Immature natural killer cell (primary cell): ENCODE data around the gene PGAM2. TPM values are rescaled to one million over a fixed set of nuclear protein-coding genes. Genes with fewer than 3 reads are reported as not detected.

Experiments used
- DNase-seq, 3 donors: peaks; one replicate each; pipeline ENCODE4 v3.0.0; 2022; ENCODE audit warnings: mixed read lengths in 1 of 3
- H3K27ac Mint-ChIP-seq, 6 donors: one replicate each; pipeline ENCODE4 v1.8.0; 2020; ENCODE audit warnings: mixed read lengths in 6 of 6, mild to moderate bottlenecking in 5 of 6, inconsistent platforms in 4 of 6, moderate library complexity in 3 of 6
- H3K27me3 Mint-ChIP-seq, 3 donors: one replicate each; pipeline ENCODE4 v1.8.0; 2020 to 2021; ENCODE audit warnings: low read depth in 3 of 3, mild to moderate bottlenecking in 3 of 3, mixed read lengths in 3 of 3, moderate library complexity in 3 of 3, inconsistent platforms in 1 of 3
- H3K36me3 Mint-ChIP-seq, 3 donors: one replicate each; pipeline ENCODE4 v1.8.0; 2020; ENCODE audit warnings: mixed read lengths in 3 of 3, inconsistent platforms in 2 of 3, mild to moderate bottlenecking in 2 of 3
- H3K4me1 Mint-ChIP-seq, 2 donors: one replicate each; pipeline ENCODE4 v1.8.0; 2020; ENCODE audit warnings: inconsistent platforms in 2 of 2, mild to moderate bottlenecking in 2 of 2, mixed read lengths in 2 of 2, moderate library complexity in 1 of 2
- H3K4me3 Mint-ChIP-seq, 5 donors: one replicate each; pipeline ENCODE4 v1.8.0; 2020; ENCODE audit warnings: mild to moderate bottlenecking in 5 of 5, mixed read lengths in 5 of 5, inconsistent platforms in 3 of 5, moderate library complexity in 3 of 5
- H3K9me3 Mint-ChIP-seq, 6 donors: one replicate each; pipeline ENCODE4 v1.8.0; 2020; ENCODE audit warnings: mild to moderate bottlenecking in 6 of 6, mixed read lengths in 6 of 6, inconsistent platforms in 4 of 6, moderate library complexity in 3 of 6
- polyA plus RNA-seq, 3 donors: library from polyadenylated mRNA; unstranded; fragments of 300-500 nt; fragmentation: Illumina TruSeq; gene quantifications; one replicate each; pipeline ENCODE4 v1.2.3, GENCODE V29; 2021

Gene PGAM2
- polyA plus RNA-seq, 3 donors from 2014 or later = not detected

- peaks cover 0 to 7% (median 3%) of the 10 kb centered on the region in 3 donors for H3K27me3 Mint-ChIP-seq
- no peaks in the 10 kb centered on the region for H3K9me3 Mint-ChIP-seq
- peak overlapping the region in 1 of 6 donors; percentile 24 for H3K27ac Mint-ChIP-seq
Observed at GRCh38 chr7:44099669-44100068, 34.3 kb upstream of the PGAM2 start.

GRCh38 chr7:44098092-44099068, 33.0 kb upstream of the PGAM2 start:
- DNase-seq = no peak
- Mint-ChIP-seq H3K27ac (no peak overlapping the region), H3K4me1 (peaks cover 0 to 2% of the 10 kb centered on the region in 2 donors), H3K36me3 (no peaks in the 10 kb centered on the region), H3K9me3 (no peaks in the 10 kb centered on the region), H3K4me3 (no peak overlapping the region), H3K27me3 (peaks cover 0 to 7% (median 3%) of the 10 kb centered on the region in 3 donors)

More at GRCh38 chr7:44099669-44100068, 34.3 kb upstream of the PGAM2 start:
- no peaks in the 10 kb centered on the region for H3K36me3 Mint-ChIP-seq
- no peak for DNase-seq
- no peak overlapping the region for H3K4me3 Mint-ChIP-seq
- H3K4me1 Mint-ChIP-seq = peaks cover 0 to 3% of the 10 kb centered on the region in 2 donors

- Mint-ChIP-seq H3K27me3 (peaks cover 0 to 7% (median 2%) of the 10 kb centered on the region in 3 donors), H3K27ac (no peak overlapping the region), H3K9me3 (no peaks in the 10 kb centered on the region), H3K4me3 (no peak overlapping the region), H3K36me3 (no peaks in the 10 kb centered on the region), H3K4me1 (no peaks in the 10 kb centered on the region)
- no peak for DNase-seq
Observed at GRCh38 chr7:44097064-44097932, 31.9 kb upstream of the PGAM2 start.

GRCh38 chr7:44096326-44096881, 31.0 kb upstream of the PGAM2 start:
- no peaks in the 10 kb centered on the region for H3K36me3 Mint-ChIP-seq
- H3K9me3 Mint-ChIP-seq = no peaks in the 10 kb centered on the region
- no peak for DNase-seq
- no peak overlapping the region for H3K4me3 Mint-ChIP-seq
- H3K27ac Mint-ChIP-seq = no peak overlapping the region
- no peaks in the 10 kb centered on the region for H3K4me1 Mint-ChIP-seq
- peaks cover 0 to 11% (median 2%) of the 10 kb centered on the region in 3 donors for H3K27me3 Mint-ChIP-seq

GRCh38 chr7:44095781-44096180, 30.4 kb upstream of the PGAM2 start:
- no peak for DNase-seq
- Mint-ChIP-seq H3K4me3 (no peak overlapping the region), H3K4me1 (no peaks in the 10 kb centered on the region), H3K27me3 (peaks cover 0 to 11% (median 2%) of the 10 kb centered on the region in 3 donors), H3K36me3 (no peaks in the 10 kb centered on the region), H3K9me3 (no peaks in the 10 kb centered on the region), H3K27ac (no peak overlapping the region)

- no peaks in the 10 kb centered on the region for H3K9me3 Mint-ChIP-seq
- H3K4me3 Mint-ChIP-seq = no peak overlapping the region
- no peaks in the 10 kb centered on the region for H3K4me1 Mint-ChIP-seq
- no peak for DNase-seq
- peak overlapping the region in 1 of 6 donors; percentile 27 for H3K27ac Mint-ChIP-seq
- peaks cover 0 to 8% (median 2%) of the 10 kb centered on the region in 3 donors for H3K27me3 Mint-ChIP-seq
- H3K36me3 Mint-ChIP-seq = no peaks in the 10 kb centered on the region
Observed at GRCh38 chr7:44094883-44095592, 29.7 kb upstream of the PGAM2 start.

GRCh38 chr7:44094365-44094764, 29.0 kb upstream of the PGAM2 start:
- Mint-ChIP-seq H3K9me3 (no peaks in the 10 kb centered on the region), H3K27me3 (peaks cover 0 to 6% (median 2%) of the 10 kb centered on the region in 3 donors), H3K4me1 (no peaks in the 10 kb centered on the region), H3K27ac (no peak overlapping the region), H3K4me3 (no peak overlapping the region), H3K36me3 (no peaks in the 10 kb centered on the region)
- no peak for DNase-seq

- DNase-seq = no peak
- Mint-ChIP-seq H3K4me3 (no peak overlapping the region), H3K27ac (peak overlapping the region in 1 of 6 donors; percentile 53), H3K27me3 (peaks cover 0 to 7% (median 2%) of the 10 kb centered on the region in 3 donors), H3K36me3 (no peaks in the 10 kb centered on the region), H3K9me3 (no peaks in the 10 kb centered on the region), H3K4me1 (no peaks in the 10 kb centered on the region)
Observed at GRCh38 chr7:44093102-44093641, 27.8 kb upstream of the PGAM2 start.

GRCh38 chr7:44087911-44088838, 22.8 kb upstream of the PGAM2 start:
- Mint-ChIP-seq H3K27ac (no peak overlapping the region), H3K9me3 (no peaks in the 10 kb centered on the region), H3K27me3 (peaks cover 0 to 8% (median 0%) of the 10 kb centered on the region in 3 donors), H3K4me1 (peaks cover 2 to 5% of the 10 kb centered on the region in 2 donors), H3K36me3 (no peaks in the 10 kb centered on the region), H3K4me3 (no peak overlapping the region)
- no peak for DNase-seq

- Mint-ChIP-seq H3K27ac (peak overlapping the region in 1 of 6 donors; percentile 69), H3K4me1 (peaks cover 7 to 17% of the 10 kb centered on the region in 2 donors), H3K4me3 (no peak overlapping the region), H3K27me3 (peaks cover 0 to 5% (median 0%) of the 10 kb centered on the region in 3 donors), H3K36me3 (no peaks in the 10 kb centered on the region), H3K9me3 (no peaks in the 10 kb centered on the region)
- no peak for DNase-seq
Observed at GRCh38 chr7:44086627-44087026, 21.3 kb upstream of the PGAM2 start.

GRCh38 chr7:44085546-44085945, 20.2 kb upstream of the PGAM2 start:
- Mint-ChIP-seq H3K27me3 (peaks cover 0 to 5% (median 3%) of the 10 kb centered on the region in 3 donors), H3K4me3 (no peak overlapping the region), H3K27ac (no peak overlapping the region), H3K36me3 (no peaks in the 10 kb centered on the region), H3K9me3 (no peaks in the 10 kb centered on the region), H3K4me1 (peaks cover 17 to 28% of the 10 kb centered on the region in 2 donors)
- DNase-seq = no peak

GRCh38 chr7:44084701-44085100, 19.3 kb upstream of the PGAM2 start:
- H3K36me3 Mint-ChIP-seq = no peaks in the 10 kb centered on the region
- H3K27me3 Mint-ChIP-seq = peaks cover 0 to 5% (median 3%) of the 10 kb centered on the region in 3 donors
- DNase-seq = no peak
- H3K4me1 Mint-ChIP-seq = peaks cover 17 to 28% of the 10 kb centered on the region in 2 donors
- H3K27ac Mint-ChIP-seq = peak overlapping the region in 2 of 6 donors; percentile 9 to 40
- peak overlapping the region in 3 of 5 donors; percentile 54 to 87 (median 67) for H3K4me3 Mint-ChIP-seq
- H3K9me3 Mint-ChIP-seq = no peaks in the 10 kb centered on the region
